ENCODE measurements around the gene RNASET2.

DNA sequence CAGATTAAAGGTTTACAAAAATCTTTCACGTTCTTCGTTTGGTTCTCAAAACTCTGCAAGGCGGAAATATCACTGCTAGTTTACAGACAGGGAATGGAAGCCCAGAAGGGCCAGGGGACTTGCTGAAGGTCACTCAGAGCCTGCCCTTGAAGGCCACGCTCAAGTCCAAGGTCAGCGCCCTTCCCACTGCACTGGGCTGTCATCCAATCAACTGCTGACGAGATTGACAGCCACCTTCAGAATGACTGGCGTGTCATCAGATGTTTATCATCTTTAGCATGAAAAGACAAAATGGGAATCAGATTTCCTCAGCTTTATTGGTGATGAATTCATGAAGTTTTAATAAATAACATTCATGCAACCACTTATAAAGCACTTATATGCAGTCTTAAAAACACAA lies 16.5 kb downstream of the RNASET2 start:
- TF ChIP-seq, protein P1, sequence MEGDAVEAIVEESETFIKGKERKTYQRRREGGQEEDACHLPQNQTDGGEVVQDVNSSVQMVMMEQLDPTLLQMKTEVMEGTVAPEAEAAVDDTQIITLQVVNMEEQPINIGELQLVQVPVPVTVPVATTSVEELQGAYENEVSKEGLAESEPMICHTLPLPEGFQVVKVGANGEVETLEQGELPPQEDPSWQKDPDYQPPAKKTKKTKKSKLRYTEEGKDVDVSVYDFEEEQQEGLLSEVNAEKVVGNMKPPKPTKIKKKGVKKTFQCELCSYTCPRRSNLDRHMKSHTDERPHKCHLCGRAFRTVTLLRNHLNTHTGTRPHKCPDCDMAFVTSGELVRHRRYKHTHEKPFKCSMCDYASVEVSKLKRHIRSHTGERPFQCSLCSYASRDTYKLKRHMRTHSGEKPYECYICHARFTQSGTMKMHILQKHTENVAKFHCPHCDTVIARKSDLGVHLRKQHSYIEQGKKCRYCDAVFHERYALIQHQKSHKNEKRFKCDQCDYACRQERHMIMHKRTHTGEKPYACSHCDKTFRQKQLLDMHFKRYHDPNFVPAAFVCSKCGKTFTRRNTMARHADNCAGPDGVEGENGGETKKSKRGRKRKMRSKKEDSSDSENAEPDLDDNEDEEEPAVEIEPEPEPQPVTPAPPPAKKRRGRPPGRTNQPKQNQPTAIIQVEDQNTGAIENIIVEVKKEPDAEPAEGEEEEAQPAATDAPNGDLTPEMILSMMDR (IDR thresholded peaks at IDR 0.05): no peak
- no peak for TF ChIP-seq POLR2A (IDR thresholded peaks at IDR 0.05)
